Stimulated activated CD8-positive, alpha-beta memory T cell treated with anti-CD3 and anti-CD28 coated beads, Interleukin-4, amount 100 ng/mL, for 4 hours (primary cell): ENCODE data around the gene DMXL1.
"Not testable (repeated sequence)": the region's sequence is repeated elsewhere in the genome, so short reads cannot be mapped to it uniquely, and the experiment has no call there.

Experiments
- DNase-seq, 2 donors: peaks; one replicate each; pipeline ENCODE4 v3.0.0-alpha.2; 2020; ENCODE audit warnings: low read depth in 2 of 2, low spot score in 1 of 2

The DMXL1 gene

GRCh38 chr5:119200795-119201194 lies 129.9 kb downstream of the DMXL1 start:
- DNase-seq, result no peak

DNA sequence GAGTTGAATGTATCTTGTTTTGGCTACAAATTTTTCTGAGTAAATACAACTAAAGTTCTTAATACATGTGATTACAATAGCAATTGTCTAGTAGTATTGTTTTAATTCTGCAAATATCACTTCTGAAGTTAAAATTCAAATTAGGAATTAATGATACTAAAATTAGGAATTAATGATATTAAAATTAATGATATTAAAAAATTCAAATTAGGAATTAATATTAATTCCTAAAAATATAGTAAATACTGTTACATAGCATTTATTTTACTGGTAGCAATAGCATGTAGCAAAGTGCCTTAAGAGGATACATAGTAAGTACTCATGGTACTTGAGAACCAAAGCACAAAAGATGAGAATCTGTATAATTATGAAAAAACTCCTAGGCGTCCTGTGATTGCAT lies 136.2 kb downstream of the DMXL1 start:
- no peak for DNase-seq

DNA sequence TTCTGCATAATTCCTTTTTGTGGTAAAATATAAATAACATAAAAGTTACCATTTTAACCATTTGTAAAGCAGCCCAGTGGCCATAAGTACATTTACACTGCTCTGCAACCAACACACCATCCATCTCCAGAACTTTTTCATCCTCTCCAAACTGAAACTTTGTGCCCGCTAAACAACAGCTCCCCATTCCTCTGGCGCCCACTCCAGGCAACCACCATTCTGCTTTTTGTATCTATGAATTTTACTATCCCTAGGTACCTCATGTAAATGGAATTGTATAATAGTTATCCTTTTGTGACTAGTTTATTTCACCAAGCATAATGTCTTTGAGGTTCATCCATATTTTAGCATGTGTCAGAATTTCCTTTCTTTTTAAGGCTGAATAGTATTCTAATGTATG lies 141.1 kb downstream of the DMXL1 start:
- no peak for DNase-seq

GRCh38 chr5:119212676-119213075 lies 141.8 kb downstream of the DMXL1 start:
- DNase-seq, result no peak

GRCh38 chr5:119217183-119217582 lies 146.3 kb downstream of the DMXL1 start:
- DNase-seq, result no peak

DNA sequence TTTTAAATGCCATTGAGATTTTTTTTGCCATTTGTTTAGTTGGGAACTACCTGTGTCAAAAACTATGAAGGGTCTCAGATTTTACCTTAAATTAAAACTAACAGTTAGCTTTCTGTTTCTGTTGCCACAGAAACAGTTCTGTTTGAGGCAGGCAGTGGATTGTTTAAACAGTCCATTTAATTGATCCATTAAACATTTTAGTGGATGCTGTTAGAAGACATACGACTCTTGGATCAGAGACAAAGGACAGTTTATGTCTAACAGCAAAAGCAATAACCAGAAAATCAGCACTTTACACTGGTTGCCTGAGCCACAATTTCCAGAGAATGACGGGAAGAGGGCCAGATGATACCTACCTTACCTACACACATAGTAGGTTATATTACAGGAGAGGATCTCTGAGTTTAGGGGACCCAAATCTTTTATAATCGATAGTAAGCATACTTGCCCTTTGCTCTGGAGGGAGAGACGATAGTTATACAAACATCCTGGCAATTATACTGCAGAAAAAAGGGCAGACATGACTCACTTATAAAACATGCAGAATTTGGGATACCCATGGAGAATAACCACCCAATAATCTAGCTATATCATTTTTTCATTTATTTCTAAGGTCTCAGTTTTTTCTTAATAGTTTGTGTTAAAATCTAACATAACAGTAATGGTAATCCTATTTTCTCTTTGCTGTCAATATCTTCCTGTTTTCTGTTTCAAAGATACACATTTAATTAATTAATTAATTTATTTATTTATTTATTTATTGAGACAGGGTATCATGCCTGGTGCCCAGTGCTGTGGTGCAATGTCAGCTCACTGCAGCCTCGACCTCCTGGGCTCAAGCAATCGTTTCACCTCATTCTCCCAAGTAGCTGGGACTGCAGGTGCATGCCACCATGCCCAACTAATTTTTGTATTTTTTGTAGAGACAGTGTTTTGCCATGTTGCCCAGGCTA lies 148.2 kb downstream of the DMXL1 start:
- no peak for DNase-seq

GRCh38 chr5:119220576-119221197 lies 149.8 kb downstream of the DMXL1 start:
- DNase-seq, result no peak

DNA sequence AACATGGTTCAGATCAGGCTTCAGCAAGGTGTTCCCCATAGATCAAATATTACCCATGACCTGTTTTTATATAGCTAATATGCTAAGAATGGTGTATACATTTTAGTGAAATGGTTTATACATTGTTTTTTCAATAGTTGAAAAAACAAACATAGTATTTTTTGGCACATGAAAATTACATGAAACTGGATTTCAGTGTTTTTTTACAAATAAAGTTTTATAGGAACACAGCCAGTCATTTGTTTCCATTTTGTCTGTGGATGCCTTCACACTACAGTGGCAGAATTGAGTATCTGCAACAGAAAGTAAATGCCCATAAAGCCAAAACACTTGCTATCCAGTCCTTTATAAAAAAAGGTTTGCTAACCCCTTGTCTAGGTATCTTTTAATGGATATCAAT lies 150.4 kb downstream of the DMXL1 start:
- DNase-seq, result no peak

GRCh38 chr5:119229950-119230349 lies 159.1 kb downstream of the DMXL1 start:
- DNase-seq, result no peak

DNA sequence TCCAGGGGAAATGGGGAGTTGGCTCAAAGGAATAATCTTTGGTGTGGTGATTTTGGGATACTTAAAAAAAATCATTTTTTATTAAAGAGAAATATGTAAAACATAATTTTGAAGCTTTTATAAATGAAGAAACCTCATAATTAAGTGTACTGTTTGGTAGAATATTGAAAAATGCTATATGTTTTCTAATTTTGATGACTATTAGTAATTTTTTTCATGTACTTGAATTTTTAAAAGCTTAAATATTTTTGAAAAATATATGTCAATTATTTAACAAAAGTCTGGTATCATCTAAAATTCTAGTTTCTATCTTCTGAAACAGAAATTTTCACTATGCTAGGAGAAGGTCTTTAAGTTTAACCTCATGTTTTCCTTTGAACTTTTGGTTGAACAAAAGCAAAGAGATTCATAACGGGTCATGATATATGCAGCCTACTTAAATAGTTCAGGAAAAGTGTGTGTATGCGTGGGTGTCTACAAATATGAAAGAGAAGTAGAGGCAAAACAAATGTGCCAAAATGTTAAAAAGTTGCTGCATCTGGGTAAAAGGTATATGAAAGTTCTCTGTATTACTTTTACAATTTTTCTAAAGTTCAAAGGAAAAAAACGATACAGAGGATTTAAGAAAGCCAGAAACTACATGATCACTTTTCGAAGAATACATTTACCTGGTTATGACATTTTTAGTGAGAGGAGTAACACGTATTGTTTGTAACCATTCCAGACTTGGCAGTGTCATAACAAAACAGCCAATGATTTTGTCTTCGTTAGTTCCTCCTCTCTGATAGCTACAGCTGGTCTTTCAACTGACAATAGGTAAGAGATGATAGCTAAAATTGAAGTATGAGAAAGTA lies 167.6 kb downstream of the DMXL1 start:
- no peak for DNase-seq

- DNase-seq, result no peak
Measured at GRCh38 chr5:119239119-119239417, 168.2 kb downstream of the DMXL1 start.

GRCh38 chr5:119239826-119240225 lies 168.9 kb downstream of the DMXL1 start:
- not testable (repeated sequence) for DNase-seq

DNA sequence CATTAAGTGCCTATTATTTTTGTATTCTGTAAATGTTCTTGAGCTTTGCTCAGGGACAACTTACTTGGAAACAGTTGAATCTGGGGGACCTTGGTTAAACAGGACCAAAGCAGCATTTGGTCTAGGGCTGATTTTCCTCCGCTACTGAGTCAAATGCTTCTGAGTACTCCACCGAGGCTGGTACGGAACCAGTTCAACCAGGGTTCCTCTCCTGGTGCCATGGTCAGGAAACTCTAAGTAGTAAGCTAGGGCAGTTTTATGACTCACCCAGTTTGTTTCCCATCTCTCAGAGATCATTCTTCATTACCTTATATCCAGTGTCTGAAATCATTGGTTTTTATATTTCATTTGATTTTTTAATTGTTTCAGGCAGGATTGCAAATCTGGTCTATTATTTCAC lies 173.0 kb downstream of the DMXL1 start:
- DNase-seq, result no peak

GRCh38 chr5:119250946-119251901 lies 180.3 kb downstream of the DMXL1 start:
- no peak for DNase-seq

DNA sequence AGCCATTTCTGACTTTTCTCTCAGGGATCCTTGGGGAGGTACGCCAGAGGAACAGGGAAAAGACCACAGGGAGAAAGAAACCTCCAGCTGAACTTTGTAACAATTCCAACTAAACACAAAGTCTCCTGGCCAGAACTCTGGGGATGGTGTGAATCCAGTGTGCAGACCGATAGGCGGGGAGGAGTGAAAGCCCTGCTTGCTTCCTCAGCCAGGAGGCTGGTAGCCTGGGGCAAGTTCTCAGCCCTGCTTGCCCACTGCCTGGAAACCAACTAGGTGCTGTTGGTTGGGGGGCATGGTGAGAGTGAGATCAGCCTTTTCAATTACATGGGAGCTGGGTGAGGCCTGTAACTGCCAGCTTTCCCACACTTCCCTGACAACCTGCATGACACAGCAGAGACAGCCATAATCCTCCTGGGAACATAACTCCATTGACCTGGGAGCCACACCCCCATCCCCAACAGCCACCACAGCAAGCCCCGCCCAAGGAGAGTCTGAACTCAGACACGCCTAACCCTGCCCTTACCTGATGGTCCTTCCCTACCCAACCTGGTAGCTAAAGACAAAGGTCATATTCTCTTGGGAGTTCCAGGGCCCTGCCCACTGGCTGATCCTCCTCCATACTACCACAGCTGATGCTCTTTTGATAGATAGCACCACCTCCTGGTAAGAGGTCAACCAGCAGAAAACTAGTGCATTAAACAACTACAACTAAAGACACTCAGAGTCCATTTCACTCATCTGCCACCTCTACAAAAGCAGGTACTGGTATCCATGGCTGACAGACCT lies 184.9 kb downstream of the DMXL1 start:
- DNase-seq, result no peak

GRCh38 chr5:119257613-119258012 lies 186.7 kb downstream of the DMXL1 start:
- DNase-seq, result no peak

DNA sequence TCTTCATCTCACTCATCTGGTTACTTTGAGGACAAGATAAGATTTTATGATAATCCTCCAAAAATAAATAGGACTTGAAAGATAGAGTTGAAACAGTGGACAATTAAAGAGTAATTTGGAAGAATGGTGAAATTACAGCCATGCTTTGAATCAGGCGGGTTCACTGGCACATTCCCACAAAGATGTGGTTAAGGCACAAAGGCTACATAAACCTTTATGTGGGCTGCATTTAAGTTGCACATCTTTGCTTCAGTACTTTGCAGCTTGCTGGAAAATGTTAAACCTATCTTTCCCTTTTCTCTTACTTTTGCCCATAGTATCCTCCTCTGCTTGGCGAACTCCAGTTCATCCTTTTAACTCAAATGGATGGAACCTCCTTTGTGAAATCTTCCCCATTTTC lies 192.8 kb downstream of the DMXL1 start:
- DNase-seq, result no peak

GRCh38 chr5:119264186-119264585 lies 193.3 kb downstream of the DMXL1 start:
- no peak for DNase-seq

DNA sequence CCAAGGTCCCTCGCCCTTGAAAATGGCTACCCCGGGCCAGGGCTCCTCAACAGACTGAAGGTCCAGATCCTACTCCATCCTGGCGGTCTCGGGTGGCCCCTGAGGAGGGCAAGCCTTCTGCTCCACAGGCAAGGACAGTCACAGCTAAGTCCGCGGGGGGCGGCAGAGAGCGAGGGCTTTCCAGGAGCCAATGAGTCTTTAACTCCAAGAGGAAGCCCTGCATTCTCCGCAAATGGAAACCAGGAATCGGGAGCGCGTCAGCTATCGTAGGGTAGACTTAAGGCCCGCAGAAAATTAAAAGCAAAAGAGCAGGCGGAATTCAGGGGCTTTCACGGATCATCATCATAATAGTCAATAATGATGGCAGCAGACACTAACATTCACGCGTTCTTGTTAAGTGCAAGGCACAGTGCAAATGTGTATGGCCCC lies 197.1 kb downstream of the DMXL1 start:
- DNase-seq, result peak in 1 of 2 donors; percentile 66
